Measurements from ENCODE around the gene CAPZA1. TPM values are rescaled to one million over a fixed set of nuclear protein-coding genes. Genes with fewer than 3 reads are reported as not detected.

CAPZA1 gene
- total RNA-seq, 2 donors from 2014 or later, result 165 to 178 TPM

DNA sequence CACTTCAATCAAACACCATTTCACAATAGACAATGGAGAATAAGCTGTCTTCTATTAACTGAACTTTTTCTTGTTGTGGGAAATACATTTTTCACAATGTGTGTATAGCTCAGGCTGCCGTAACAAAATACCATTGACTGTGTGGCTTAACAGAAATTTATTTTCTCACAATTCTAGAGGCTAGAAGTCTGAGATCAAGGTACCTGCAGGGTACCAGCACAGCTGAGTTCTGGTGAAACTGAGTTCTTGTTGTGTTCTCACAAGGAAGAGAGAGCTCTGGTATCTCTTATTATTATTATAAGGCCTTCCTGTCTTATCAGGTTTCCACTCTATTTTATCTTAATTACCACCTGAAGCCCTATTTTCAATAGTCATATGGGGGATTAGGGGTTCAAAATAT lies 16.1 kb upstream of the CAPZA1 start:
- no peak overlapping the region for H3K27ac ChIP-seq
- no peak overlapping the region for H3K9ac ChIP-seq (ENCODE audit: low read depth in 2 of 2, low read length in 2 of 2)
- no peaks in the 10 kb centered on the region for H3K4me1 ChIP-seq
- H3K9me3 ChIP-seq, result no peaks in the 10 kb centered on the region
- H3K36me3 ChIP-seq, result no peaks in the 10 kb centered on the region
- no peaks in the 10 kb centered on the region for H3K27me3 ChIP-seq
- no peak overlapping the region for H3K4me3 ChIP-seq
- no peak for DNase-seq
- intact Hi-C loops (cut with DNase I), result no loop called here
- TF ChIP-seq, protein P1, sequence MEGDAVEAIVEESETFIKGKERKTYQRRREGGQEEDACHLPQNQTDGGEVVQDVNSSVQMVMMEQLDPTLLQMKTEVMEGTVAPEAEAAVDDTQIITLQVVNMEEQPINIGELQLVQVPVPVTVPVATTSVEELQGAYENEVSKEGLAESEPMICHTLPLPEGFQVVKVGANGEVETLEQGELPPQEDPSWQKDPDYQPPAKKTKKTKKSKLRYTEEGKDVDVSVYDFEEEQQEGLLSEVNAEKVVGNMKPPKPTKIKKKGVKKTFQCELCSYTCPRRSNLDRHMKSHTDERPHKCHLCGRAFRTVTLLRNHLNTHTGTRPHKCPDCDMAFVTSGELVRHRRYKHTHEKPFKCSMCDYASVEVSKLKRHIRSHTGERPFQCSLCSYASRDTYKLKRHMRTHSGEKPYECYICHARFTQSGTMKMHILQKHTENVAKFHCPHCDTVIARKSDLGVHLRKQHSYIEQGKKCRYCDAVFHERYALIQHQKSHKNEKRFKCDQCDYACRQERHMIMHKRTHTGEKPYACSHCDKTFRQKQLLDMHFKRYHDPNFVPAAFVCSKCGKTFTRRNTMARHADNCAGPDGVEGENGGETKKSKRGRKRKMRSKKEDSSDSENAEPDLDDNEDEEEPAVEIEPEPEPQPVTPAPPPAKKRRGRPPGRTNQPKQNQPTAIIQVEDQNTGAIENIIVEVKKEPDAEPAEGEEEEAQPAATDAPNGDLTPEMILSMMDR (IDR thresholded peaks at IDR 0.05), result no peak

DNA sequence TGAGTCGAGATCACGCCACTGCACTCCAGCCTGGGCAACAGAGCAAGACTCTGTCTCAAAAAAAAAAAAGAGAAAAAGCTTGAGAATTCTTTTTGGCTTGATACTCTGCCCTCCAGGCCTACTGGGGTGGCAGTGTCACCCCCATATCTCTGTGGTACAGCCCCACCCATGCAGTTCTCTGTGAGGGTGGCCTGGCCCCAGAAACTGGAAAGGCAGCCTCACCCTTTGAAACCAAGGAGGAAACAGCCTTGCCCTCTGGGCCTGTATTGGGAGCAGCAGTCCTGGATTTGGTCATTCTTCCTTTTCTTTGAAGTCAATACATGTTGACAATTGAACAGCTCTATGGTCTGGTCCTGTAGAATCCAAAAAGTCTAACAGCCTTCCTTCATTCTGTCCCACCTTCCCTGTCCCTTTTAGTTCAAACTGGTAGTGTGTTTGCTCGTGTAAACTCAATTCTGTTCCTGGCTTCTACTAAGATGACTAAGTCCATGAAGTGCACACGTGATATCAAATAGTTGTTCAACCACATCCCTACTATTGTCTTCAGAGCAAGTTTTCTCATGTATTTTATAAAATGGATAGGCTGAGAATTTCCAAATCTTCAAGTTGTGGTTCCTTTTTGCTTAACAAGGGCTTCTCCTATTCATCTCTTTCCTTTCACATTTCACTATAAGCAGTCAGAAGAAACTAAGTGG lies 13.9 kb upstream of the CAPZA1 start:
- H3K4me1 ChIP-seq, result no peaks in the 10 kb centered on the region
- intact Hi-C loops (cut with DNase I), result no loop called here
- no peaks in the 10 kb centered on the region for H3K9me3 ChIP-seq
- no peak for DNase-seq
- no peaks in the 10 kb centered on the region for H3K27me3 ChIP-seq
- H3K4me3 ChIP-seq, result no peak overlapping the region
- no peak overlapping the region for H3K9ac ChIP-seq (ENCODE audit: low read depth in 2 of 2, low read length in 2 of 2)
- TF ChIP-seq, protein P1 (IDR thresholded peaks at IDR 0.05), result no peak
- H3K36me3 ChIP-seq, result no peaks in the 10 kb centered on the region
- H3K27ac ChIP-seq, result no peak overlapping the region

DNA sequence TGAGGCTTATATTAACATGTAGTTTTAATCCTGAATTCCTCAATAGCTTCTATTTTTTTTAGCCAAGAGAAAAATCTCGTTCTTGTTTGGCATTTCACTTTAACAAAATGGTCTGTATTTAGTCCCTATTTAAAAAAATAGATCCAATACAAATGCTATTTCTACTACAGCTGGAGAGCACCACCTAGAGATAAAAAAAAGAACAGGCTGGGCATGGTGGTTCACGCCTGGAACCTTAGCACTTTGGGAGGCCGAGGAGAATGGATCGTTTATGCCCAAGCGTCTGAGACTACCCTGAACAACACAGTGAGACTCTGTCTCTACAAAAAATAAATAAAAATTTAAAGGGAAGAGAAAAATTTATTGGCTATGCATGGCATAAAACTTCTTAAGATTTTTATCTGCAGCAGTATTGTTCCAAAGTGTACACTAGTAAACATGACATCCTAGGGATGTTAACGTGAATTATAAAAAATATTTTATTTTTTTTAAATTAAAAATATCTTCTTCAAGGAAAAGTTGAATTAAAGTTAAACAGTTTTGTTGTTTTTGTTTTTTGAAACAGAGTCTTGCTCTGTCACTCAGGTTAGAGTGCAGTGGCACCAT lies 5.1 kb upstream of the CAPZA1 start:
- Histone ChIP-seq H3K4me1 (no peaks in the 10 kb centered on the region), H3K27ac (no peak overlapping the region), H3K9ac (ENCODE audit: low read depth in 2 of 2, low read length in 2 of 2) (no peak overlapping the region), H3K36me3 (no peaks in the 10 kb centered on the region), H3K4me3 (no peak overlapping the region), H3K9me3 (no peaks in the 10 kb centered on the region), H3K27me3 (no peaks in the 10 kb centered on the region)
- intact Hi-C loops (cut with DNase I), result loop anchor here (5.0 kb wide), 3 partner anchors 93 to 222 kb away; partner anchors contain the start of gene RHOC
- DNase-seq, result no peak
- TF ChIP-seq, protein P1 (IDR thresholded peaks at IDR 0.05), result peak; percentile 66

DNA sequence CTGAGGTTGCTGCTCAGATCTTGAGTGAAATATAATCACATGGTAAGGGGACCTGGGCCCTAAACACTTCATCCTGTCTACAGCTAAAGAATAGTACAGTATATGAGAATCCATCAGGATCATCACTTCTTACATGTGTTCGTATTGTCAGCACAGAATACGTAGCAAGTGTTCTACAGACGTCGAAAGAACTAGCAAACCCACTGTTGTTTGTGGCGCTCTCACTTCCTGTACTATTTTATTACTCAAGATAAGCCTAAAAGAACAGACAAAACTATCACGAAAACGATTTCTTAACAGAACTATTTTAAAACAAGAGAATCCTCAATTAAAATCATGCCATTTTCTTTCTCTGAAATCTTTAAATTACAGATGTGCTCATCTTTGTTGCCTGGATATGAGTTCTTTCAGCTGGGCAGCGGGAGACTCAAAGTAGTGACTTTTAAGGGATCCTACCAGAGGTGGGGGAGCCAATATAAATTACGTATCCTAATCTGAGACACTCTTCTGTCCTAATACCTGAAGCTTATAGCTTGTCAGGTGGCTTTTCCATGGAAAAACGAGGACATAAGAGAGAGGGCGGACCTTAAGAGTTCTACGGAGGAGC lies 1.4 kb upstream of the CAPZA1 start:
- Histone ChIP-seq H3K27me3 (no peaks in the 10 kb centered on the region), H3K27ac (peak overlapping the region; percentile 99), H3K4me3 (peak overlapping the region; percentile 83), H3K9ac (ENCODE audit: low read depth in 2 of 2, low read length in 2 of 2) (peak overlapping the region; percentile 96 to 98), H3K36me3 (no peaks in the 10 kb centered on the region), H3K4me1 (peaks cover 5% of the 10 kb centered on the region), H3K9me3 (no peaks in the 10 kb centered on the region)
- TF ChIP-seq, protein P1 (IDR thresholded peaks at IDR 0.05), result no peak
- no peak for DNase-seq
- intact Hi-C loops (cut with DNase I), result loop anchor here (5.0 kb wide), 3 partner anchors 89 to 226 kb away; partner anchors contain the start of gene RHOC

DNA sequence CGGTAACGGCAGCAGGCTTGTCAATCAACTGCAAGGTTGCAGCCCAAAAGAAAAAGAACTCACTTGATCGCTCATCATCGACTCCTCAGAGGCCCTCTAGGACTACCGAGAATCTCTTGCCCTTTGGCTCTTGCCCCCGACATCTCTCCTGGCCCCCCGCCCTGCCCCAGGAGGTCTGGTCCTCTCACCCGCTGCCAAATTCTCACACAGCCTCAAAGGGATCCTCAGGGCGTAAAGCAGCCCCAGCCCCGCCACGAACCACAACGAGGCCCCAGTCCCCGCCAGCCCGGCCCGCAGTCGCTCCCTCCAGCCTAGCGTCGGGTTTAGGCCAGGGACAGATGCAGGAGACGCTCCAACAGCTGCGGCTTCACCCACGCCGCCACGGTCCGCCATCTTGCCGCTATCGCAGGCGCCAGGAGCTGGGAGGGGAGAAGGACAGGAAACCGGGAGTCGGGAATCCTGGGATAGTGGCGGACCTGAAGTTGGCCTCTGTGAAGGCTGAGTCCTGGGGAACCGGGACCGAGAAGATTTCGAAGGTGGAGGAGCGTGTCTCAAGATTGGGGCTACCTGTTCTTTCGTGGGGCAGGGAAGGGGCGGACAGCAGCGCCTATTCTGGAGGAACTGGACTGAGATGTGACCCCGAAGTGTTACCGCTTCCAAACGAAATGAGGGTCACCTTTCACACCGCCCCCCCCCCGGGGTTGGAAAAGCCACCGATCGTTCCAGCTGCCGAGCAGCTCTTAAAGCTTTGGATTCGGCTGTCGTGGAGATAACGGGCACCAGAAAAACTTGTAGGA lies 713 bp upstream of the CAPZA1 start, which contains the start of gene ST7L:
Gene ST7L, minus strand, starts transcription at position 421 of the 797 bp plus-strand sequence. Its CDS starts 28 bp downstream, at position 393.
- Histone ChIP-seq H3K36me3 (no peaks in the 10 kb centered on the region), H3K27me3 (no peaks in the 10 kb centered on the region), H3K9ac (ENCODE audit: low read depth in 2 of 2, low read length in 2 of 2) (peak within 1 kb of the TSS; percentile 96 to 98), H3K4me3 (peak within 1 kb of the TSS; percentile 83), H3K4me1 (peaks cover 5% of the 10 kb centered on the region), H3K27ac (peak within 1 kb of the TSS; percentile 99), H3K9me3 (no peaks in the 10 kb centered on the region)
- intact Hi-C loops (cut with DNase I), result loop anchor here (5.0 kb wide), 3 partner anchors 88 to 227 kb away; partner anchors contain the start of gene RHOC
- TF ChIP-seq, protein P1 (IDR thresholded peaks at IDR 0.05), result no peak
- peak; percentile 85 for DNase-seq
